A172 (cell line): ENCODE results near the gene OR1A1. TPM values are rescaled to one million over a fixed set of nuclear protein-coding genes. Genes with fewer than 3 reads are reported as not detected.

ENCODE experiments used
- total RNA-seq: library from RNA; depleted of rRNA; stranded (reverse); fragments of >200 nt; shearing (Covaris generic); gene quantifications from 2 replicates; pipeline ENCODE4 v1.2.3, GENCODE V29; 2014; rRNA removed

The OR1A1 gene
- total RNA-seq, 1 experiment from 2014 or later, result not detected

Other genes starting within 250 kb of the OR1A1 start
- not detected in 2 replicates for gene OR1D5, start 144.1 kb upstream of the OR1A1 start, total RNA-seq
- gene OR1D2, start 103.2 kb upstream of the OR1A1 start, total RNA-seq, result not detected in 2 replicates
- gene OR1G1, start 80.1 kb upstream of the OR1A1 start, total RNA-seq, result not detected in 2 replicates
- not detected in 2 replicates for gene OR1A2, start 10.1 kb upstream of the OR1A1 start, total RNA-seq
- not detected in 2 replicates for gene OR3A1, start 90.7 kb downstream of the OR1A1 start, total RNA-seq
- not detected in 2 replicates for gene OR3A2, start 178.6 kb downstream of the OR1A1 start, total RNA-seq
- not detected in 2 replicates for gene OR1E1, start 190.7 kb downstream of the OR1A1 start, total RNA-seq
- not detected in 2 replicates for gene OR3A3, start 203.7 kb downstream of the OR1A1 start, total RNA-seq
- gene OR1E2, start 226.2 kb downstream of the OR1A1 start, total RNA-seq, result not detected in 2 replicates